Activated T-helper 1 cell treated with anti-CD3 and anti-CD28 coated beads, Interleukin-12 subunit alpha, Interleukin-12 subunit beta, Interleukin-2, Interleukin-4 antibody, amounts not matched to agents 30 ng/mL and 10 ng/mL and 1 ng/mL, durations not matched to agents 14 hours and 24 hours and 36 hours (primary cell): ENCODE data around the gene HK1. TPM values are rescaled to one million over a fixed set of nuclear protein-coding genes. Genes with fewer than 3 reads are reported as not detected.
"Not testable (repeated sequence)": the region's sequence is repeated elsewhere in the genome, so short reads cannot be mapped to it uniquely, and the experiment has no call there.

Experiments
- DNase-seq: peaks from one replicate; pipeline ENCODE4 v3.0.0; 2021; ENCODE audit warnings: low spot score
- H3K27ac Mint-ChIP-seq: one replicate; pipeline ENCODE4 v1.8.0; 2021; ENCODE audit warnings: mild to moderate bottlenecking, mixed read lengths
- H3K27me3 Mint-ChIP-seq: one replicate; pipeline ENCODE4 v1.8.0; 2022; ENCODE audit warnings: mild to moderate bottlenecking, moderate library complexity, mixed read lengths; ENCODE audit not compliant: insufficient read depth
- H3K36me3 Mint-ChIP-seq: one replicate; pipeline ENCODE4 v1.8.0; 2021; ENCODE audit warnings: low read depth, mixed read lengths
- H3K4me1 Mint-ChIP-seq: one replicate; pipeline ENCODE4 v1.8.0; 2021; ENCODE audit warnings: low read depth, mixed read lengths
- H3K4me3 Mint-ChIP-seq: one replicate; pipeline ENCODE4 v1.8.0; 2021; ENCODE audit warnings: mild to moderate bottlenecking, moderate library complexity, mixed read lengths
- H3K9me3 Mint-ChIP-seq: one replicate; pipeline ENCODE4 v1.8.0; 2021; ENCODE audit warnings: mixed read lengths
- intact Hi-C: fragments of 100-400 bp; cut with micrococcal nuclease; formaldehyde crosslinking; loops from one replicate; pipeline ENCODE4 v1.15.1; 2024
- total RNA-seq: library from RNA; stranded (reverse); gene quantifications from 2 replicates; pipeline ENCODE4 v1.2.3, GENCODE V29; 2022

HK1 gene
- total RNA-seq, 1 donor from 2014 or later: 161 TPM

- Mint-ChIP-seq H3K36me3 (no peaks in the 10 kb centered on the region), H3K27ac (no peak overlapping the region), H3K4me1 (peaks cover under 1% of the 10 kb centered on the region), H3K4me3 (no peak overlapping the region), H3K9me3 (no peaks in the 10 kb centered on the region), H3K27me3 (peaks cover 2% of the 10 kb centered on the region)
- DNase-seq: no peak
- intact Hi-C loops: no loop called here
Observed at GRCh38 chr10:69242852-69243212, 35.5 kb upstream of the HK1 start.

GRCh38 chr10:69243817-69244216 lies 34.5 kb upstream of the HK1 start:
- Mint-ChIP-seq H3K27me3 (peaks cover 2% of the 10 kb centered on the region), H3K27ac (no peak overlapping the region), H3K4me1 (no peaks in the 10 kb centered on the region), H3K9me3 (no peaks in the 10 kb centered on the region), H3K4me3 (no peak overlapping the region), H3K36me3 (no peaks in the 10 kb centered on the region)
- DNase-seq: no peak
- intact Hi-C loops: no loop called here

- H3K27me3 Mint-ChIP-seq: peaks cover 2% of the 10 kb centered on the region
- H3K27ac Mint-ChIP-seq: no peak overlapping the region
- H3K9me3 Mint-ChIP-seq: no peaks in the 10 kb centered on the region
- no peaks in the 10 kb centered on the region for H3K4me1 Mint-ChIP-seq
- H3K4me3 Mint-ChIP-seq: no peak overlapping the region
- intact Hi-C loops: no loop called here
- peaks cover 2% of the 10 kb centered on the region for H3K36me3 Mint-ChIP-seq
- no peak for DNase-seq
Observed at GRCh38 chr10:69246036-69246435, 32.3 kb upstream of the HK1 start.

- H3K4me3 Mint-ChIP-seq: no peak overlapping the region
- peaks cover 2% of the 10 kb centered on the region for H3K36me3 Mint-ChIP-seq
- no peaks in the 10 kb centered on the region for H3K9me3 Mint-ChIP-seq
- peaks cover 1% of the 10 kb centered on the region for H3K27me3 Mint-ChIP-seq
- no peak overlapping the region for H3K27ac Mint-ChIP-seq
- no peaks in the 10 kb centered on the region for H3K4me1 Mint-ChIP-seq
- no peak for DNase-seq
- intact Hi-C loops: no loop called here
Observed at GRCh38 chr10:69246581-69247312, 31.5 kb upstream of the HK1 start.

- intact Hi-C loops: no loop called here
- no peaks in the 10 kb centered on the region for H3K9me3 Mint-ChIP-seq
- H3K27me3 Mint-ChIP-seq: peaks cover 1% of the 10 kb centered on the region
- peaks cover 3% of the 10 kb centered on the region for H3K36me3 Mint-ChIP-seq
- H3K4me3 Mint-ChIP-seq: no peak overlapping the region
- no peaks in the 10 kb centered on the region for H3K4me1 Mint-ChIP-seq
- no peak overlapping the region for H3K27ac Mint-ChIP-seq
- DNase-seq: no peak
Observed at GRCh38 chr10:69247313-69247710, 31.0 kb upstream of the HK1 start.

GRCh38 chr10:69248117-69248730 lies 30.1 kb upstream of the HK1 start:
- Mint-ChIP-seq H3K4me3 (no peak overlapping the region), H3K9me3 (no peaks in the 10 kb centered on the region), H3K4me1 (no peaks in the 10 kb centered on the region), H3K36me3 (peaks cover 3% of the 10 kb centered on the region), H3K27me3 (peaks cover 1% of the 10 kb centered on the region), H3K27ac (no peak overlapping the region)
- intact Hi-C loops: no loop called here
- no peak for DNase-seq

- Mint-ChIP-seq H3K27ac (no peak overlapping the region), H3K4me1 (no peaks in the 10 kb centered on the region), H3K4me3 (no peak overlapping the region), H3K9me3 (no peaks in the 10 kb centered on the region), H3K36me3 (peaks cover 3% of the 10 kb centered on the region), H3K27me3 (peaks cover 1% of the 10 kb centered on the region)
- no peak for DNase-seq
- intact Hi-C loops: no loop called here
Observed at GRCh38 chr10:69250041-69250440, 28.3 kb upstream of the HK1 start.

GRCh38 chr10:69251417-69251816 lies 26.9 kb upstream of the HK1 start:
- H3K27me3 Mint-ChIP-seq, H3K4me3 Mint-ChIP-seq, H3K4me1 Mint-ChIP-seq, H3K36me3 Mint-ChIP-seq, H3K27ac Mint-ChIP-seq, DNase-seq, H3K9me3 Mint-ChIP-seq, intact Hi-C loops: not testable (repeated sequence)

GRCh38 chr10:69253171-69253570 lies 25.1 kb upstream of the HK1 start:
- Mint-ChIP-seq H3K27ac (no peak overlapping the region), H3K36me3 (peaks cover 3% of the 10 kb centered on the region), H3K4me1 (no peaks in the 10 kb centered on the region), H3K9me3 (no peaks in the 10 kb centered on the region), H3K27me3 (peaks cover 1% of the 10 kb centered on the region), H3K4me3 (no peak overlapping the region)
- no peak for DNase-seq
- intact Hi-C loops: no loop called here

- Mint-ChIP-seq H3K9me3 (no peaks in the 10 kb centered on the region), H3K27ac (no peak overlapping the region), H3K36me3 (peaks cover 5% of the 10 kb centered on the region), H3K27me3 (no peaks in the 10 kb centered on the region), H3K4me1 (no peaks in the 10 kb centered on the region), H3K4me3 (no peak overlapping the region)
- DNase-seq: no peak
- intact Hi-C loops: no loop called here
Observed at GRCh38 chr10:69254877-69255276, 23.4 kb upstream of the HK1 start.

GRCh38 chr10:69259547-69260243 lies 18.6 kb upstream of the HK1 start:
- H3K27ac Mint-ChIP-seq: no peak overlapping the region
- H3K9me3 Mint-ChIP-seq: no peaks in the 10 kb centered on the region
- peaks cover 22% of the 10 kb centered on the region for H3K4me1 Mint-ChIP-seq
- no peak for DNase-seq
- intact Hi-C loops: no loop called here
- H3K36me3 Mint-ChIP-seq: peaks cover 4% of the 10 kb centered on the region
- no peaks in the 10 kb centered on the region for H3K27me3 Mint-ChIP-seq
- no peak overlapping the region for H3K4me3 Mint-ChIP-seq

GRCh38 chr10:69261184-69261583 lies 17.1 kb upstream of the HK1 start:
- H3K9me3 Mint-ChIP-seq: no peaks in the 10 kb centered on the region
- H3K4me1 Mint-ChIP-seq: peaks cover 22% of the 10 kb centered on the region
- peaks cover 2% of the 10 kb centered on the region for H3K27me3 Mint-ChIP-seq
- intact Hi-C loops: no loop called here
- H3K36me3 Mint-ChIP-seq: peaks cover 4% of the 10 kb centered on the region
- DNase-seq: no peak
- H3K4me3 Mint-ChIP-seq: no peak overlapping the region
- H3K27ac Mint-ChIP-seq: no peak overlapping the region

- Mint-ChIP-seq H3K4me3 (peak overlapping the region; percentile 3), H3K4me1 (peaks cover 22% of the 10 kb centered on the region), H3K27ac (peak overlapping the region; percentile 32), H3K36me3 (peaks cover 4% of the 10 kb centered on the region), H3K27me3 (peaks cover 7% of the 10 kb centered on the region), H3K9me3 (no peaks in the 10 kb centered on the region)
- DNase-seq: no peak
- intact Hi-C loops: loop anchor here (1.0 to 2.0 kb wide), 4 partner anchors 25 to 198 kb away; no protein-coding TSS in a partner anchor
Observed at GRCh38 chr10:69262292-69262751, 16.0 kb upstream of the HK1 start.
